GM04503 (cell line): Measurements from ENCODE around the gene CHML.
"Not testable (repeated sequence)": the region's sequence is repeated elsewhere in the genome, so short reads cannot be mapped to it uniquely, and the experiment has no call there.

ENCODE experiments used
- DNase-seq: peaks from one replicate; pipeline ENCODE4 v3.0.0-alpha.2; 2012; ENCODE audit warnings: low read depth

The CHML gene

GRCh38 chr1:241640149-241640866 lies at the start of gene CHML, which contains the start of gene OPN3:
Gene CHML, minus strand, starts transcription at chr1:241640369. Its CDS starts 4,603 bp downstream, at chr1:241635766.
Gene OPN3, minus strand, starts transcription at chr1:241640369. Its CDS starts 115 bp downstream, at chr1:241640254.
- no peak for DNase-seq

- DNase-seq: no peak
Observed at GRCh38 chr1:241688940-241689368, 48.8 kb upstream of the CHML start.

GRCh38 chr1:241684108-241684507 lies 43.9 kb upstream of the CHML start:
- DNase-seq: no peak

- DNase-seq: no peak
Observed at GRCh38 chr1:241682921-241683320, 42.8 kb upstream of the CHML start.

- not testable (repeated sequence) for DNase-seq
Observed at GRCh38 chr1:241681861-241682448, 41.8 kb upstream of the CHML start.

- no peak for DNase-seq
Observed at GRCh38 chr1:241679961-241680360, 39.8 kb upstream of the CHML start.

- no peak for DNase-seq
Observed at GRCh38 chr1:241679404-241679803, 39.2 kb upstream of the CHML start.

GRCh38 chr1:241678536-241678935 lies 38.4 kb upstream of the CHML start:
- DNase-seq: no peak

GRCh38 chr1:241677201-241677600 lies 37.0 kb upstream of the CHML start:
- no peak for DNase-seq

- no peak for DNase-seq
Observed at GRCh38 chr1:241675983-241676382, 35.8 kb upstream of the CHML start.

GRCh38 chr1:241674805-241675384 lies 34.7 kb upstream of the CHML start:
- DNase-seq: no peak

GRCh38 chr1:241672301-241672700 lies 32.1 kb upstream of the CHML start:
- no peak for DNase-seq

GRCh38 chr1:241666419-241666818 lies 26.2 kb upstream of the CHML start:
- no peak for DNase-seq

GRCh38 chr1:241660424-241660972 lies 20.3 kb upstream of the CHML start:
- DNase-seq: no peak

- not testable (repeated sequence) for DNase-seq
Observed at GRCh38 chr1:241659016-241659415, 18.8 kb upstream of the CHML start.

GRCh38 chr1:241658081-241658793 lies 18.1 kb upstream of the CHML start:
- DNase-seq: no peak

- DNase-seq: no peak
Observed at GRCh38 chr1:241654641-241655040, 14.5 kb upstream of the CHML start.

GRCh38 chr1:241654019-241654418 lies 13.8 kb upstream of the CHML start:
- no peak for DNase-seq

GRCh38 chr1:241652012-241652411 lies 11.8 kb upstream of the CHML start, which contains the start of gene WDR64:
Gene WDR64, plus strand, starts transcription at chr1:241652281. Its CDS starts 204 bp downstream, at chr1:241652485.
- no peak for DNase-seq

GRCh38 chr1:241648159-241648558 lies 8.0 kb upstream of the CHML start:
- no peak for DNase-seq

- DNase-seq: no peak
Observed at GRCh38 chr1:241647658-241648057, 7.5 kb upstream of the CHML start.

GRCh38 chr1:241646201-241646600 lies 6.0 kb upstream of the CHML start:
- no peak for DNase-seq
